GM12865 (cell line): Measurements from ENCODE around the gene EGFL8.

ENCODE experiments used
- DNase-seq: peaks from one replicate; pipeline ENCODE4 v3.0.0; 2010; ENCODE audit warnings: low read depth
- H3K4me3 ChIP-seq: 2 replicates; pipeline ENCODE4 v1.5.1; 2011; ENCODE audit warnings: mild to moderate bottlenecking, low read depth, low read length, control low read depth
- CTCF ChIP-seq: IDR thresholded peaks from 2 replicates; pipeline ENCODE4 v1.5.1; 2011; ENCODE audit warnings: low read length, control low read depth, low read depth, inconsistent platforms; ENCODE audit not compliant: insufficient read depth; ENCODE audit errors: missing control alignments

The EGFL8 gene

GRCh38 chr6:32174416-32174815, 10.0 kb downstream of the EGFL8 start:
- no peak overlapping the region for H3K4me3 ChIP-seq
- no peak for DNase-seq
- no peak for TF ChIP-seq CTCF

GRCh38 chr6:32175322-32175710, 10.9 kb downstream of the EGFL8 start:
- DNase-seq, result no peak
- peak overlapping the region; percentile 69 for H3K4me3 ChIP-seq
- TF ChIP-seq CTCF, result no peak

GRCh38 chr6:32175711-32176475, 11.5 kb downstream of the EGFL8 start, which contains the start of gene AGPAT1:
AGPAT1 (minus strand) TSS chr6:32176084; CDS start chr6:32171496, 4,588 bp downstream.
- H3K4me3 ChIP-seq, result peak within 1 kb of the TSS; percentile 69
- no peak for TF ChIP-seq CTCF
- DNase-seq, result peak; percentile 98

GRCh38 chr6:32176476-32177182, 12.2 kb downstream of the EGFL8 start:
- DNase-seq, result no peak
- peak overlapping the region; percentile 69 for H3K4me3 ChIP-seq
- TF ChIP-seq CTCF, result no peak

- peak; percentile 75 for DNase-seq
- peak overlapping the region; percentile 69 for H3K4me3 ChIP-seq
- no peak for TF ChIP-seq CTCF
These were observed 12.9 kb downstream of the EGFL8 start for GRCh38 chr6:32177183-32177787.

GRCh38 chr6:32177788-32178546, 13.6 kb downstream of the EGFL8 start, which contains the start of gene RNF5:
RNF5 (plus strand) TSS chr6:32178405; CDS start chr6:32178512, 107 bp downstream.
- no peak for TF ChIP-seq CTCF
- H3K4me3 ChIP-seq, result peak within 1 kb of the TSS; percentile 92
- peak; percentile 100 for DNase-seq
